ENCODE results near the gene NQO2. TPM values are rescaled to one million over a fixed set of nuclear protein-coding genes. Genes with fewer than 3 reads are reported as not detected.

The NQO2 gene
- total and polyA plus RNA-seq, 2 donors (not counting 1 experiment from before 2014, with no cell fraction given), result 12.1 to 13.5 TPM

DNA sequence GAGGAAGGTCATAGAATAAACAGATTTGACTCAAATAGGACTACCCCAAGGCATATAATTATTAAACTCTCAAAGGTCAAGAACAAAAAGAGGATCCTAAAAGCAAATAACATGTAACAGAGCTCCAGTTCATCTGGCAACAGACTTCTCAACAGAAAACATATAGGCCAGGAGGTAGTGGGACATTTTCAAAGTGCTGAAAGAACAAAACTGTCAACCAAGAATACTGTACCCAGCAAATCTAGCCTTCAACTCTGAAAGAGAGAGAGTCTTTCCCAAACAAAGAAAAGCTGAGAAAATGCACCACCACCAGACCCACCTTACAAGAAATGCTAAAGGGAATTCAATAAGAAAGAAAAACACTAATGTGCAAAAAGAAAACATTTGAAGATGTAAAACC lies 11.9 kb downstream of the NQO2 start:
- Histone ChIP-seq H4K20me1 (ENCODE audit: control insufficient read depth, extremely low read depth, insufficient read depth, low read length) (no peaks in the 10 kb centered on the region), H3K27ac (ENCODE audit: insufficient read depth, low read length) (no peak overlapping the region), H3K27me3 (ENCODE audit: control insufficient read depth, insufficient read depth, low read length) (no peaks in the 10 kb centered on the region), H3K9me3 (ENCODE audit: control insufficient read depth, insufficient read depth, low read depth, low read length) (no peaks in the 10 kb centered on the region), H3K36me3 (ENCODE audit: control insufficient read depth, insufficient read depth, low read length) (peaks cover 5% of the 10 kb centered on the region), H3K79me2 (ENCODE audit: control insufficient read depth, insufficient read depth, low read length) (no peaks in the 10 kb centered on the region), H3K4me1 (ENCODE audit: control insufficient read depth, extremely low read depth, insufficient read depth, low read length) (no peaks in the 10 kb centered on the region), H2AFZ (ENCODE audit: low read length) (no peak overlapping the region), H3K4me3 (replicated peaks in 1 of 4; ENCODE audit: control extremely low read depth in 1 of 4, insufficient read depth in 1 of 4, low read depth in 3 of 4, low read length in 4 of 4) (no peak overlapping the region), H3K9ac (ENCODE audit: insufficient read depth, low read length) (no peak overlapping the region), H3K4me2 (ENCODE audit: extremely low read depth, insufficient read depth, low read length) (no peak overlapping the region)
- DNase-seq (ENCODE audit: low read depth in 2 of 2), result peak in 1 of 2 donors; percentile 9
- TF ChIP-seq EZH2 (IDR thresholded peaks at IDR 0.05; ENCODE audit: low read length, missing control alignments), result no peak
- TF ChIP-seq CTCF (conservative IDR thresholded peaks at IDR 0.05 in 1 of 2, IDR thresholded peaks at IDR 0.05 in 1 of 2; ENCODE audit: low read depth in 1 of 2, low read length in 2 of 2), result no peak

- Histone ChIP-seq H3K9me3 (ENCODE audit: control insufficient read depth, insufficient read depth, low read depth, low read length) (no peaks in the 10 kb centered on the region), H3K4me1 (ENCODE audit: control insufficient read depth, extremely low read depth, insufficient read depth, low read length) (no peaks in the 10 kb centered on the region), H3K27me3 (ENCODE audit: control insufficient read depth, insufficient read depth, low read length) (no peaks in the 10 kb centered on the region), H3K79me2 (ENCODE audit: control insufficient read depth, insufficient read depth, low read length) (no peaks in the 10 kb centered on the region), H2AFZ (ENCODE audit: low read length) (no peak overlapping the region), H3K4me2 (ENCODE audit: extremely low read depth, insufficient read depth, low read length) (no peak overlapping the region), H3K36me3 (ENCODE audit: control insufficient read depth, insufficient read depth, low read length) (peaks cover 9% of the 10 kb centered on the region), H3K9ac (ENCODE audit: insufficient read depth, low read length) (no peak overlapping the region), H3K27ac (ENCODE audit: insufficient read depth, low read length) (no peak overlapping the region), H3K4me3 (replicated peaks in 1 of 4; ENCODE audit: control extremely low read depth in 1 of 4, insufficient read depth in 1 of 4, low read depth in 3 of 4, low read length in 4 of 4) (no peak overlapping the region), H4K20me1 (ENCODE audit: control insufficient read depth, extremely low read depth, insufficient read depth, low read length) (no peaks in the 10 kb centered on the region)
- no peak for TF ChIP-seq EZH2 (IDR thresholded peaks at IDR 0.05; ENCODE audit: low read length, missing control alignments)
- TF ChIP-seq CTCF (conservative IDR thresholded peaks at IDR 0.05 in 1 of 2, IDR thresholded peaks at IDR 0.05 in 1 of 2; ENCODE audit: low read depth in 1 of 2, low read length in 2 of 2), result no peak
- DNase-seq (ENCODE audit: low read depth in 2 of 2), result peak; percentile 20 to 57
Observed at GRCh38 chr6:3013486-3013885, 13.8 kb downstream of the NQO2 start.

GRCh38 chr6:3013901-3014674 lies 14.4 kb downstream of the NQO2 start:
- H3K4me2 ChIP-seq (ENCODE audit: extremely low read depth, insufficient read depth, low read length), result no peak overlapping the region
- no peaks in the 10 kb centered on the region for H3K9me3 ChIP-seq (ENCODE audit: control insufficient read depth, insufficient read depth, low read depth, low read length)
- no peak overlapping the region for H3K9ac ChIP-seq (ENCODE audit: insufficient read depth, low read length)
- H4K20me1 ChIP-seq (ENCODE audit: control insufficient read depth, extremely low read depth, insufficient read depth, low read length), result no peaks in the 10 kb centered on the region
- H3K4me1 ChIP-seq (ENCODE audit: control insufficient read depth, extremely low read depth, insufficient read depth, low read length), result no peaks in the 10 kb centered on the region
- no peak overlapping the region for H3K4me3 ChIP-seq (replicated peaks in 1 of 4; ENCODE audit: control extremely low read depth in 1 of 4, insufficient read depth in 1 of 4, low read depth in 3 of 4, low read length in 4 of 4)
- H3K36me3 ChIP-seq (ENCODE audit: control insufficient read depth, insufficient read depth, low read length), result peaks cover 9% of the 10 kb centered on the region
- H2AFZ ChIP-seq (ENCODE audit: low read length), result no peak overlapping the region
- H3K27me3 ChIP-seq (ENCODE audit: control insufficient read depth, insufficient read depth, low read length), result no peaks in the 10 kb centered on the region
- no peak for DNase-seq (ENCODE audit: low read depth in 2 of 2)
- H3K79me2 ChIP-seq (ENCODE audit: control insufficient read depth, insufficient read depth, low read length), result no peaks in the 10 kb centered on the region
- TF ChIP-seq CTCF (conservative IDR thresholded peaks at IDR 0.05 in 1 of 2, IDR thresholded peaks at IDR 0.05 in 1 of 2; ENCODE audit: low read depth in 1 of 2, low read length in 2 of 2), result no peak
- TF ChIP-seq EZH2 (IDR thresholded peaks at IDR 0.05; ENCODE audit: low read length, missing control alignments), result no peak
- no peak overlapping the region for H3K27ac ChIP-seq (ENCODE audit: insufficient read depth, low read length)

Measured in fibroblast of lung (primary cell).